WTC11 (cell line): ENCODE measurements around the gene GRIK2. TPM values are rescaled to one million over a fixed set of nuclear protein-coding genes. Genes with fewer than 3 reads are reported as not detected.

ENCODE experiments used
- ATAC-seq: fragments of 200-7000 bp; cut with Tn5 transposase; 2 replicates; pipeline ENCODE4 v1.10.0; 2021; ENCODE audit warnings: mild to moderate bottlenecking, moderate library complexity
- CTCF ChIA-PET: fragments of 300-600 bp; sonication (Branson Sonifier 250); formaldehyde crosslinking; loops from one replicate; lab custom pipeline; 2021; ENCODE audit warnings: antibody characterized with exemption; lab: Charles Lee
- POLR2A ChIA-PET: fragments of 350-600 bp; sonication (Branson Sonifier 250); formaldehyde crosslinking; loops from one replicate; lab custom pipeline; 2021; ENCODE audit warnings: antibody characterized with exemption; lab: Charles Lee
- DNase-seq: peaks from one replicate; pipeline ENCODE4 v3.0.0; 2021; ENCODE audit warnings: low spot score
- H3K27ac Mint-ChIP-seq: 2 replicates; pipeline ENCODE4 v1.8.0; 2021; ENCODE audit warnings: mixed read lengths
- H3K27me3 Mint-ChIP-seq: 2 replicates; pipeline ENCODE4 v1.8.0; 2021; ENCODE audit warnings: low read depth, mild to moderate bottlenecking, moderate library complexity, mixed read lengths
- H3K36me3 Mint-ChIP-seq: 2 replicates; pipeline ENCODE4 v1.8.0; 2021; ENCODE audit warnings: mixed read lengths
- H3K4me1 Mint-ChIP-seq: 2 replicates; pipeline ENCODE4 v1.8.0; 2022; ENCODE audit warnings: mixed read lengths
- H3K4me3 Mint-ChIP-seq: 2 replicates; pipeline ENCODE4 v1.8.0; 2021; ENCODE audit warnings: mild to moderate bottlenecking, moderate library complexity, mixed read lengths
- H3K9me3 Mint-ChIP-seq: 2 replicates; pipeline ENCODE4 v1.8.0; 2021; ENCODE audit warnings: mixed read lengths
- ARID4B ChIP-seq: sonication (generic); formaldehyde crosslinking; IDR thresholded peaks from 2 replicates; pipeline ENCODE4 v1.8.0; 2023; ENCODE audit warnings: missing genetic modification reagents, mild to moderate bottlenecking, borderline replicate concordance
- FOXJ3 ChIP-seq: sonication (generic); formaldehyde crosslinking; IDR thresholded peaks from 2 replicates; pipeline ENCODE4 v1.9.0; 2021; ENCODE audit warnings: missing genetic modification reagents, mild to moderate bottlenecking, borderline replicate concordance
- GABPB1 ChIP-seq: sonication (generic); formaldehyde crosslinking; IDR thresholded peaks from 2 replicates; pipeline ENCODE4 v1.8.1; 2023; ENCODE audit warnings: mild to moderate bottlenecking, missing genetic modification reagents
- RORB ChIP-seq: fragments of 250-450 bp; sonication (Bioruptor Pico); IDR thresholded peaks from 2 replicates; pipeline ENCODE4 v1.9.0; 2021; ENCODE audit warnings: mild to moderate bottlenecking
- TEAD1 ChIP-seq: sonication (generic); formaldehyde crosslinking; IDR thresholded peaks from 2 replicates; pipeline ENCODE4 v1.8.0; 2022; ENCODE audit warnings: mild to moderate bottlenecking, missing genetic modification reagents
- ZBTB21 ChIP-seq: sonication (generic); formaldehyde crosslinking; IDR thresholded peaks from 2 replicates; pipeline ENCODE4 v1.8.1; 2023; ENCODE audit warnings: mild to moderate bottlenecking, missing genetic modification reagents, borderline replicate concordance
- ZNF317 ChIP-seq: sonication (generic); formaldehyde crosslinking; IDR thresholded peaks from 2 replicates; pipeline ENCODE4 v1.8.1; 2023; ENCODE audit warnings: low read depth, mild to moderate bottlenecking, moderate library complexity, missing genetic modification reagents, borderline replicate concordance
- ZNF416 ChIP-seq: fragments of 250-450 bp; sonication (Bioruptor Pico); IDR thresholded peaks from 2 replicates; pipeline ENCODE4 v1.9.0; 2021; ENCODE audit warnings: mild to moderate bottlenecking, inconsistent platforms
- ZSCAN18 ChIP-seq: fragments of 250-450 bp; sonication (Bioruptor Pico); IDR thresholded peaks from 2 replicates; pipeline ENCODE4 v2.1.2; 2022; ENCODE audit warnings: mild to moderate bottlenecking, moderate library complexity
- total RNA-seq: library from RNA; stranded (reverse); gene quantifications from 3 replicates; pipeline ENCODE4 v1.2.3, GENCODE V29; 2021
- TF ChIP-seq, protein P1 (sequence below): fragments of 250-450 bp; sonication (Bioruptor Pico); IDR thresholded peaks from 2 replicates; pipeline ENCODE4 v1.9.0; 2021; ENCODE audit warnings: moderate library complexity, mild to moderate bottlenecking, inconsistent platforms, borderline replicate concordance
- TF ChIP-seq, protein P2 (sequence below): sonication (generic); formaldehyde crosslinking; IDR thresholded peaks from 2 replicates; pipeline ENCODE4 v1.8.1; 2023; ENCODE audit warnings: mild to moderate bottlenecking, missing genetic modification reagents, borderline replicate concordance
- TF ChIP-seq, protein P3 (sequence below): sonication (generic); formaldehyde crosslinking; IDR thresholded peaks from 2 replicates; pipeline ENCODE4 v1.8.0; 2023; ENCODE audit warnings: missing genetic modification reagents
- TF ChIP-seq, protein P4 (sequence below): sonication (generic); formaldehyde crosslinking; IDR thresholded peaks from 2 replicates; pipeline ENCODE4 v1.8.1; 2023; ENCODE audit warnings: mild to moderate bottlenecking, missing genetic modification reagents
- TF ChIP-seq, protein P5 (sequence below): sonication (generic); formaldehyde crosslinking; IDR thresholded peaks from 2 replicates; pipeline ENCODE4 v1.8.1; 2022; ENCODE audit warnings: missing genetic modification reagents, borderline replicate concordance
- TF ChIP-seq, protein P6 (sequence below): sonication (generic); formaldehyde crosslinking; IDR thresholded peaks from 2 replicates; pipeline ENCODE4 v1.8.0; 2022; ENCODE audit warnings: mild to moderate bottlenecking, missing genetic modification reagents

GRIK2 gene
- total RNA-seq, 1 experiment from 2014 or later, result 2.7 TPM

DNA sequence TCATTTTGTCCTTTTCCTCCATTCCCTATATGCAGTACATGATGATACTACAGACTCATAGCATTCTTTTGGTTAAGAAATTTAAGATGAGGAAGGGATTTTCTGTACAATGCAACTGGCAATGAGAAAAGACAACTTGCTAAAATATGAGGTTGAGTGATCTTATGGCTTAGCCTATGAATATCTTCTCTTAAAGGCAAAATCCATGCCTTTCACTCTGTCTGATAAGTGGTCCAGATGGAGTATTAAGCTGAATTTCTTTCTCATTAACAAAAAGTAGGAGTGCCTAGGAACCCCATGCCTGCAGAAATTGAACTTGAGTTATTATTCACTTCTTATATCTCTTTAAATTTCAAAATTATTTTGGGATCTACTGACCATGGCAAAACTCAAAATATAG, 135.3 kb downstream of the GRIK2 start (continued):
- TF ChIP-seq, protein P1, sequence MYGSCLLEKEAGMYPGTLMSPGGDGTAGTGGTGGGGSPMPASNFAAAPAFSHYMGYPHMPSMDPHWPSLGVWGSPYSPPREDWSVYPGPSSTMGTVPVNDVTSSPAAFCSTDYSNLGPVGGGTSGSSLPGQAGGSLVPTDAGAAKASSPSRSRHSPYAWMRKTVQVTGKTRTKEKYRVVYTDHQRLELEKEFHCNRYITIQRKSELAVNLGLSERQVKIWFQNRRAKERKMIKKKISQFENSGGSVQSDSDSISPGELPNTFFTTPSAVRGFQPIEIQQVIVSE, result no peak
- no peak for TF ChIP-seq ZSCAN18 (CRISPR knock-in tag)
- TF ChIP-seq, protein P2, sequence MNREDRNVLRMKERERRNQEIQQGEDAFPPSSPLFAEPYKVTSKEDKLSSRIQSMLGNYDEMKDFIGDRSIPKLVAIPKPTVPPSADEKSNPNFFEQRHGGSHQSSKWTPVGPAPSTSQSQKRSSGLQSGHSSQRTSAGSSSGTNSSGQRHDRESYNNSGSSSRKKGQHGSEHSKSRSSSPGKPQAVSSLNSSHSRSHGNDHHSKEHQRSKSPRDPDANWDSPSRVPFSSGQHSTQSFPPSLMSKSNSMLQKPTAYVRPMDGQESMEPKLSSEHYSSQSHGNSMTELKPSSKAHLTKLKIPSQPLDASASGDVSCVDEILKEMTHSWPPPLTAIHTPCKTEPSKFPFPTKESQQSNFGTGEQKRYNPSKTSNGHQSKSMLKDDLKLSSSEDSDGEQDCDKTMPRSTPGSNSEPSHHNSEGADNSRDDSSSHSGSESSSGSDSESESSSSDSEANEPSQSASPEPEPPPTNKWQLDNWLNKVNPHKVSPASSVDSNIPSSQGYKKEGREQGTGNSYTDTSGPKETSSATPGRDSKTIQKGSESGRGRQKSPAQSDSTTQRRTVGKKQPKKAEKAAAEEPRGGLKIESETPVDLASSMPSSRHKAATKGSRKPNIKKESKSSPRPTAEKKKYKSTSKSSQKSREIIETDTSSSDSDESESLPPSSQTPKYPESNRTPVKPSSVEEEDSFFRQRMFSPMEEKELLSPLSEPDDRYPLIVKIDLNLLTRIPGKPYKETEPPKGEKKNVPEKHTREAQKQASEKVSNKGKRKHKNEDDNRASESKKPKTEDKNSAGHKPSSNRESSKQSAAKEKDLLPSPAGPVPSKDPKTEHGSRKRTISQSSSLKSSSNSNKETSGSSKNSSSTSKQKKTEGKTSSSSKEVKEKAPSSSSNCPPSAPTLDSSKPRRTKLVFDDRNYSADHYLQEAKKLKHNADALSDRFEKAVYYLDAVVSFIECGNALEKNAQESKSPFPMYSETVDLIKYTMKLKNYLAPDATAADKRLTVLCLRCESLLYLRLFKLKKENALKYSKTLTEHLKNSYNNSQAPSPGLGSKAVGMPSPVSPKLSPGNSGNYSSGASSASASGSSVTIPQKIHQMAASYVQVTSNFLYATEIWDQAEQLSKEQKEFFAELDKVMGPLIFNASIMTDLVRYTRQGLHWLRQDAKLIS (CRISPR knock-in tag), result no peak
- TF ChIP-seq, protein P3, sequence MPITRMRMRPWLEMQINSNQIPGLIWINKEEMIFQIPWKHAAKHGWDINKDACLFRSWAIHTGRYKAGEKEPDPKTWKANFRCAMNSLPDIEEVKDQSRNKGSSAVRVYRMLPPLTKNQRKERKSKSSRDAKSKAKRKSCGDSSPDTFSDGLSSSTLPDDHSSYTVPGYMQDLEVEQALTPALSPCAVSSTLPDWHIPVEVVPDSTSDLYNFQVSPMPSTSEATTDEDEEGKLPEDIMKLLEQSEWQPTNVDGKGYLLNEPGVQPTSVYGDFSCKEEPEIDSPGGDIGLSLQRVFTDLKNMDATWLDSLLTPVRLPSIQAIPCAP (CRISPR knock-in tag), result no peak
- TF ChIP-seq, protein P4, sequence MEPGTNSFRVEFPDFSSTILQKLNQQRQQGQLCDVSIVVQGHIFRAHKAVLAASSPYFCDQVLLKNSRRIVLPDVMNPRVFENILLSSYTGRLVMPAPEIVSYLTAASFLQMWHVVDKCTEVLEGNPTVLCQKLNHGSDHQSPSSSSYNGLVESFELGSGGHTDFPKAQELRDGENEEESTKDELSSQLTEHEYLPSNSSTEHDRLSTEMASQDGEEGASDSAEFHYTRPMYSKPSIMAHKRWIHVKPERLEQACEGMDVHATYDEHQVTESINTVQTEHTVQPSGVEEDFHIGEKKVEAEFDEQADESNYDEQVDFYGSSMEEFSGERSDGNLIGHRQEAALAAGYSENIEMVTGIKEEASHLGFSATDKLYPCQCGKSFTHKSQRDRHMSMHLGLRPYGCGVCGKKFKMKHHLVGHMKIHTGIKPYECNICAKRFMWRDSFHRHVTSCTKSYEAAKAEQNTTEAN (CRISPR knock-in tag), result no peak

DNA sequence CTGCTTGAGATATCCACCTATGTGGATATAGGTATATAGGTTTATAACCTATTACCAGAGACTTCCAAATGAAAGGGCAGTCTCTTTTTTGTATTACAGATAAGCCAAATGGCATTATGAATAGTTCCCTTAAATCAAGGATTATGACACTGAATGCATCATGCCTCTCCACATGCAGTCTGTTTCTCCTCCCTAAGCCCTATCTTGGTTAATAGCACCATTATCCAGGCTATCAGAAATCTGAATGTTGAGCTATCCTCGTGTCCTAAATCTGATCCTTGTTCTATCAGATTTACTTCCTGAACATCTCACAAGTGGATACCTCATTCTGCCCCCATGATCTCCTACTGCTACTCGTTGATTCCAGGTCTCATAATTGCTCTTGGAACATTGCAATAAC, 138.0 kb downstream of the GRIK2 start:
- no peak overlapping the region for H3K4me3 Mint-ChIP-seq
- ATAC-seq, result no peak
- H3K27ac Mint-ChIP-seq, result no peak overlapping the region
- no peaks in the 10 kb centered on the region for H3K36me3 Mint-ChIP-seq
- H3K9me3 Mint-ChIP-seq, result no peaks in the 10 kb centered on the region
- H3K27me3 Mint-ChIP-seq, result no peaks in the 10 kb centered on the region
- H3K4me1 Mint-ChIP-seq, result no peaks in the 10 kb centered on the region; the same call in 1 of the 2 replicates
- DNase-seq, result no peak
- CTCF ChIA-PET, result no interaction called here
- POLR2A ChIA-PET, result no interaction called here
- TF ChIP-seq RORB, result no peak
- no peak for TF ChIP-seq ARID4B (CRISPR knock-in tag)
- TF ChIP-seq ZNF416 (CRISPR knock-in tag), result no peak
- TF ChIP-seq, protein P4 (CRISPR knock-in tag), result no peak
- TF ChIP-seq, protein P5, sequence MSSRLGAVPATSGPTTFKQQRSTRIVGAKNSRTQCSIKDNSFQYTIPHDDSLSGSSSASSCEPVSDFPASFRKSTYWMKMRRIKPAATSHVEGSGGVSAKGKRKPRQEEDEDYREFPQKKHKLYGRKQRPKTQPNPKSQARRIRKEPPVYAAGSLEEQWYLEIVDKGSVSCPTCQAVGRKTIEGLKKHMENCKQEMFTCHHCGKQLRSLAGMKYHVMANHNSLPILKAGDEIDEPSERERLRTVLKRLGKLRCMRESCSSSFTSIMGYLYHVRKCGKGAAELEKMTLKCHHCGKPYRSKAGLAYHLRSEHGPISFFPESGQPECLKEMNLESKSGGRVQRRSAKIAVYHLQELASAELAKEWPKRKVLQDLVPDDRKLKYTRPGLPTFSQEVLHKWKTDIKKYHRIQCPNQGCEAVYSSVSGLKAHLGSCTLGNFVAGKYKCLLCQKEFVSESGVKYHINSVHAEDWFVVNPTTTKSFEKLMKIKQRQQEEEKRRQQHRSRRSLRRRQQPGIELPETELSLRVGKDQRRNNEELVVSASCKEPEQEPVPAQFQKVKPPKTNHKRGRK (CRISPR knock-in tag), result no peak
- no peak for TF ChIP-seq FOXJ3 (CRISPR knock-in tag)
- no peak for TF ChIP-seq GABPB1
- TF ChIP-seq TEAD1, result no peak
- TF ChIP-seq, protein P6, sequence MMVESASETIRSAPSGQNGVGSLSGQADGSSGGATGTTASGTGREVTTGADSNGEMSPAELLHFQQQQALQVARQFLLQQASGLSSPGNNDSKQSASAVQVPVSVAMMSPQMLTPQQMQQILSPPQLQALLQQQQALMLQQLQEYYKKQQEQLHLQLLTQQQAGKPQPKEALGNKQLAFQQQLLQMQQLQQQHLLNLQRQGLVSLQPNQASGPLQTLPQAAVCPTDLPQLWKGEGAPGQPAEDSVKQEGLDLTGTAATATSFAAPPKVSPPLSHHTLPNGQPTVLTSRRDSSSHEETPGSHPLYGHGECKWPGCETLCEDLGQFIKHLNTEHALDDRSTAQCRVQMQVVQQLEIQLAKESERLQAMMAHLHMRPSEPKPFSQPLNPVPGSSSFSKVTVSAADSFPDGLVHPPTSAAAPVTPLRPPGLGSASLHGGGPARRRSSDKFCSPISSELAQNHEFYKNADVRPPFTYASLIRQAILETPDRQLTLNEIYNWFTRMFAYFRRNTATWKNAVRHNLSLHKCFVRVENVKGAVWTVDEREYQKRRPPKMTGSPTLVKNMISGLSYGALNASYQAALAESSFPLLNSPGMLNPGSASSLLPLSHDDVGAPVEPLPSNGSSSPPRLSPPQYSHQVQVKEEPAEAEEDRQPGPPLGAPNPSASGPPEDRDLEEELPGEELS (CRISPR knock-in tag), result no peak
- TF ChIP-seq ZBTB21, result no peak
- TF ChIP-seq ZNF317, result no peak
